ENCODE measurements around the gene SLC25A21. TPM values are rescaled to one million over a fixed set of nuclear protein-coding genes. Genes with fewer than 3 reads are reported as not detected.

SLC25A21 gene
- total RNA-seq, 4 donors from 2014 or later, result 2.0 TPM; not detected in 3

- no peaks in the 10 kb centered on the region for H3K9me3 ChIP-seq
- no peak overlapping the region for H3K27ac ChIP-seq
- WGBS, result 33% methylated on average over 1 of the region's 1 CpG
- TF ChIP-seq EP300 (IDR thresholded peaks at IDR 0.05) (no peak), POLR2AphosphoS5 (IDR thresholded peaks at IDR 0.05) (no peak), POLR2A (IDR thresholded peaks at IDR 0.05) (no peak), CTCF (IDR thresholded peaks at IDR 0.05) (no peak)
- no peaks in the 10 kb centered on the region for H3K4me1 ChIP-seq
- DNase-seq (ENCODE audit: low spot score in 2 of 2), result no peak
- no peaks in the 10 kb centered on the region for H3K36me3 ChIP-seq
- H3K27me3 ChIP-seq, result no peaks in the 10 kb centered on the region
- no peak overlapping the region for H3K4me3 ChIP-seq
Observed at GRCh38 chr14:36998686-36999085, 173.7 kb downstream of the SLC25A21 start.

GRCh38 chr14:36997843-36998242, 174.6 kb downstream of the SLC25A21 start:
- WGBS, result 17% methylated on average over 4 of the region's 4 CpGs
- H3K36me3 ChIP-seq, result no peaks in the 10 kb centered on the region
- H3K27me3 ChIP-seq, result no peaks in the 10 kb centered on the region
- H3K27ac ChIP-seq, result no peak overlapping the region
- H3K4me1 ChIP-seq, result no peaks in the 10 kb centered on the region
- no peak overlapping the region for H3K4me3 ChIP-seq
- no peak for TF ChIP-seq EP300 (IDR thresholded peaks at IDR 0.05)
- no peak for TF ChIP-seq POLR2AphosphoS5 (IDR thresholded peaks at IDR 0.05)
- DNase-seq (ENCODE audit: low spot score in 2 of 2), result no peak
- no peaks in the 10 kb centered on the region for H3K9me3 ChIP-seq

- H3K9me3 ChIP-seq, result no peaks in the 10 kb centered on the region
- no peak overlapping the region for H3K4me3 ChIP-seq
- 88% methylated on average over 5 of the region's 5 CpGs for WGBS
- DNase-seq (ENCODE audit: low spot score in 2 of 2), result no peak
- H3K36me3 ChIP-seq, result no peaks in the 10 kb centered on the region
- TF ChIP-seq CTCF (IDR thresholded peaks at IDR 0.05) (no peak), EP300 (IDR thresholded peaks at IDR 0.05) (no peak), POLR2AphosphoS5 (IDR thresholded peaks at IDR 0.05) (no peak), POLR2A (IDR thresholded peaks at IDR 0.05) (no peak)
- no peaks in the 10 kb centered on the region for H3K27me3 ChIP-seq
- no peaks in the 10 kb centered on the region for H3K4me1 ChIP-seq
- peak overlapping the region; percentile 42 for H3K27ac ChIP-seq
Observed at GRCh38 chr14:36996857-36997590, 175.4 kb downstream of the SLC25A21 start.

GRCh38 chr14:36996133-36996856, 176.1 kb downstream of the SLC25A21 start:
- H3K27ac ChIP-seq, result peak overlapping the region; percentile 42
- no peaks in the 10 kb centered on the region for H3K27me3 ChIP-seq
- no peak for DNase-seq (ENCODE audit: low spot score in 2 of 2)
- WGBS, result 79% methylated on average over 4 of the region's 4 CpGs
- H3K9me3 ChIP-seq, result no peaks in the 10 kb centered on the region
- H3K36me3 ChIP-seq, result no peaks in the 10 kb centered on the region
- TF ChIP-seq POLR2A (IDR thresholded peaks at IDR 0.05), result no peak
- TF ChIP-seq EP300 (IDR thresholded peaks at IDR 0.05), result no peak
- TF ChIP-seq CTCF (IDR thresholded peaks at IDR 0.05), result no peak
- no peak for TF ChIP-seq POLR2AphosphoS5 (IDR thresholded peaks at IDR 0.05)
- H3K4me1 ChIP-seq, result no peaks in the 10 kb centered on the region
- H3K4me3 ChIP-seq, result no peak overlapping the region

- Histone ChIP-seq H3K36me3 (no peaks in the 10 kb centered on the region), H3K4me1 (no peaks in the 10 kb centered on the region), H3K27me3 (no peaks in the 10 kb centered on the region), H3K4me3 (no peak overlapping the region), H3K9me3 (no peaks in the 10 kb centered on the region), H3K27ac (no peak overlapping the region)
- no peak for DNase-seq (ENCODE audit: low spot score in 2 of 2)
- TF ChIP-seq EP300 (IDR thresholded peaks at IDR 0.05) (no peak), POLR2A (IDR thresholded peaks at IDR 0.05) (no peak), CTCF (IDR thresholded peaks at IDR 0.05) (no peak), POLR2AphosphoS5 (IDR thresholded peaks at IDR 0.05) (no peak)
- WGBS, result 80% methylated on average over 3 of the region's 3 CpGs
Observed at GRCh38 chr14:36989806-36990205, 182.6 kb downstream of the SLC25A21 start.

Data from suprapubic skin (tissue), 4 donors.